ENCODE results near the gene NAT8L.

NAT8L gene

DNA sequence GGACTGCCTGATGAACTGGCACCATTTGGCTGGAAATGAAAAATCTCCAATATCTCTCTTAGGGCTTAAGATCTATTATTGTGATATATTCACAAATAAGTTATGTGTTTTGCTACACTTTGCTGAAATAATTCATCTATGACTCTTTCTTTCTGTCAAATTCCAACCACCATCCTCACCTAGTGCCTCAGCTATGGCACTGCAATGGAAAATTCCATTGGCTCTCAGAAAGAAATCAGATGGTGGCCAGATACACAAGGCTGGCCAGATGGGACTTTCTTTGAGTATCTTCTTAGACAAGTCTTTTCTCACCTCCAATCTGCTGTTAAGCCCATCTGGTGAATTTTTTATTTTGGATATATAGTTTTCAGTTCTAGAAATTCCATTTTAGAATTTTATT, 28.0 kb downstream of the NAT8L start:
- TF ChIP-seq, protein P1, sequence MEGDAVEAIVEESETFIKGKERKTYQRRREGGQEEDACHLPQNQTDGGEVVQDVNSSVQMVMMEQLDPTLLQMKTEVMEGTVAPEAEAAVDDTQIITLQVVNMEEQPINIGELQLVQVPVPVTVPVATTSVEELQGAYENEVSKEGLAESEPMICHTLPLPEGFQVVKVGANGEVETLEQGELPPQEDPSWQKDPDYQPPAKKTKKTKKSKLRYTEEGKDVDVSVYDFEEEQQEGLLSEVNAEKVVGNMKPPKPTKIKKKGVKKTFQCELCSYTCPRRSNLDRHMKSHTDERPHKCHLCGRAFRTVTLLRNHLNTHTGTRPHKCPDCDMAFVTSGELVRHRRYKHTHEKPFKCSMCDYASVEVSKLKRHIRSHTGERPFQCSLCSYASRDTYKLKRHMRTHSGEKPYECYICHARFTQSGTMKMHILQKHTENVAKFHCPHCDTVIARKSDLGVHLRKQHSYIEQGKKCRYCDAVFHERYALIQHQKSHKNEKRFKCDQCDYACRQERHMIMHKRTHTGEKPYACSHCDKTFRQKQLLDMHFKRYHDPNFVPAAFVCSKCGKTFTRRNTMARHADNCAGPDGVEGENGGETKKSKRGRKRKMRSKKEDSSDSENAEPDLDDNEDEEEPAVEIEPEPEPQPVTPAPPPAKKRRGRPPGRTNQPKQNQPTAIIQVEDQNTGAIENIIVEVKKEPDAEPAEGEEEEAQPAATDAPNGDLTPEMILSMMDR (conservative IDR thresholded peaks at IDR 0.05), result no peak
- no peak for TF ChIP-seq ZFX (IDR thresholded peaks at IDR 0.05)
- no peak overlapping the region for H3K27ac ChIP-seq

DNA sequence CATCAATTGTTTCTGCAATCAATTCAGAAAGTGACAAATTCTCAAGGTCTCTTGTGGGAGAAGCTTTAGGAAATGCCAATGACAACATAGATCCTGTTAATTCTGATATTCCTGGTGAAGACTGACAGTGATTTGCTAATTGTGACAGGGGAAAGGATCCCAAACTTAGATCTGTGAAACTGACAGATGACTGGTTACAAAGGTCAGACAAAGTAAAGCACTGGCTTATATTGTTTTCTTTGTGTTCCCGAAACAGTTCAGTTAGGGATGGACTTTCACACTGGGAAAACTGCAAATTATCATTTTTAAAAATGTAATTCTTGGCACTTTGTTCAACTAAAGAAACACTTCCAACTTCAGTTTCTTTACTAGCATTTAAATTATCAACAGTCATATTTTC, 30.1 kb downstream of the NAT8L start:
- TF ChIP-seq, protein P1 (conservative IDR thresholded peaks at IDR 0.05), result no peak
- no peak for TF ChIP-seq ZFX (IDR thresholded peaks at IDR 0.05)
- no peak overlapping the region for H3K27ac ChIP-seq

DNA sequence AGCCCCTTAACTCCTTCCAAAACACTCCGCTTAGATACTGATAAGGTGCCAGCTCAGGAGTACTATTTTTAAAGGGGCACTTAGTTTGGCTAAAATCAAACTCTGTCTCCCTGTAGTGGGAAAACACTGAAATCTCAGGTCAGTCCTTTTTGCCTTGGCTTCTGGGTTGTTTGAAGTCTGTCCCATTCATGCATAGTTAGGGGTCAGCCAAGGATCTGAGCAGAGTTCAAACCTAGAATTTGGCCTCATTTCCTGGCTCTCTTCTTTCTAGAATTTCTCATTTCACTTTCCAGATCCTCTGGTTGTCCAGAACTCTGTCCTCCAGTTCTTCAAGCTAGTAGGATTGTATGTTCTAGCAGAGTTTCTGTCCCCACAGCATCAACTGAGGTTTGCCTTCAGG, 31.5 kb downstream of the NAT8L start:
- no peak overlapping the region for H3K27ac ChIP-seq
- TF ChIP-seq, protein P1 (conservative IDR thresholded peaks at IDR 0.05), result no peak
- no peak for TF ChIP-seq ZFX (IDR thresholded peaks at IDR 0.05)

DNA sequence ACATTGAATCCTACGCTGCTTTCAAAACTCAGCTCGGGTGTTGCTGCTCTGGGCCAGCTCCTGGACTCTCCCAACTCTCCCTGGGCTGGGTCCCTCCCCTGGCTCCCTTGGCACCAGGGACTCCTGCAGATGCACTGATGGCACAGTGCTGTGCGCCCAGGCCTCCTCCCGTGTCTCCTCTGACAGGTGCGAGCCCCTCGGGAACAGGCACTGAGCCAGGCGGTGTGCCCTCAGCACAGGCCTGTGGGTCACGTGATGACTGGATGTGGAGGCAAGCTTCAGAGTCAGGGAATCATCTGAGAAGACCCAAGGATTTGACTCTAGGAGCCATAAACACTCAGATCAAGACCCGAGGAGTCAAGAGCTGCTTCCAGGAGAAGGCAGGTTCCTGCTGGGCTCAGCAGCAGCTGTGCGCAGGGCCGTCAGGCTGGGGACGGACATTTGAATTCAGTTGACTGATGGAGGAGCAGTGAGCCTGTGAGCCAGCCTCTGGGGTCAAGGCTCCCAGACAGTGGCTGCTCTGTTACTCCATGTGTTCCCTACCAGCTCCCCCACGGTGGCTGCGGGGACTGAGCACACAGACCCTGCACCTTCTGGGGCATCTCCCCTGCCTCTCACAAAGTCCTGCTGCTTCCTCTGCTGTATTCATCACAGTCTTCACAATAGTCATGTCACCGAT, 33.0 kb downstream of the NAT8L start:
- no peak overlapping the region for H3K27ac ChIP-seq
- TF ChIP-seq, protein P1 (conservative IDR thresholded peaks at IDR 0.05), result no peak
- TF ChIP-seq ZFX (IDR thresholded peaks at IDR 0.05), result no peak

DNA sequence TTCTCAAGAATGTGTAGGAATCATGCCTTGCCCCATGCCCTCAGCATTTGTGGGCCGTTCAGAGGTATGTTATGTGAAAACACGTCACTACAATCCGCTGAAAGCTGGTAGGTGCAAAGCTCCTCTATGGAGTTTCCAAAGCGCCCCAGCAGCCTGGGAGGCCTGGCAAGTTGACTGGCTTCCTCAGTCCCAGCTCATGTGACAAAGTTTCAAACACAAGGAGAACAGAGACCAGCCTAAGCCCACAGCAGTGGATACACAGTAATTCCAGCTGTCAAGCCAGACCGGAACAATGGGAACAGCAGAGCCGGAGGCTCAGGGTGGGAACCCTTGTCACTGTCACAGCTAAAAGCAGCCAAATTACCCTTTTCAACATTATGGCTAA, 33.5 kb downstream of the NAT8L start:
- H3K27ac ChIP-seq, result no peak overlapping the region
- TF ChIP-seq, protein P1 (conservative IDR thresholded peaks at IDR 0.05), result no peak
- TF ChIP-seq ZFX (IDR thresholded peaks at IDR 0.05), result no peak

DNA sequence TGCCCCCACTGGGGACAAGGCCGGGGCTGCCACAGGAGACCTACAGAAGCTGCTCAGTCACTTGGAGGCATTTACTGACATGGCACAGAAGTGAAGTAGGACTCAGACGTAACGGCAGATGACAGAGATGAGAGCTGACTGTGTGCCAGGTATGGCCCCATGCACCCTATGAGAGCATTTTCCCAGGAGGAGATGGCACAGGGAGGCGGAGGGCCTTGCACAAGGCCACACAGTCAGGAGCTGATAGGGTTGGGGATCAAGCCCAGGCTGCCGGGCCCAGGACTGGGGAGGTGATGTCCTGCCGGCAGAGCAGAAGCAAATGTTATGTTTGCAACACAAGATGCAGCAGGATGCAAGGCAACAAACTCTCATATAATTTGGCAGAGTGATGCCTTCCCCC, 34.1 kb downstream of the NAT8L start:
- TF ChIP-seq, protein P1 (conservative IDR thresholded peaks at IDR 0.05), result no peak
- no peak for TF ChIP-seq ZFX (IDR thresholded peaks at IDR 0.05)

DNA sequence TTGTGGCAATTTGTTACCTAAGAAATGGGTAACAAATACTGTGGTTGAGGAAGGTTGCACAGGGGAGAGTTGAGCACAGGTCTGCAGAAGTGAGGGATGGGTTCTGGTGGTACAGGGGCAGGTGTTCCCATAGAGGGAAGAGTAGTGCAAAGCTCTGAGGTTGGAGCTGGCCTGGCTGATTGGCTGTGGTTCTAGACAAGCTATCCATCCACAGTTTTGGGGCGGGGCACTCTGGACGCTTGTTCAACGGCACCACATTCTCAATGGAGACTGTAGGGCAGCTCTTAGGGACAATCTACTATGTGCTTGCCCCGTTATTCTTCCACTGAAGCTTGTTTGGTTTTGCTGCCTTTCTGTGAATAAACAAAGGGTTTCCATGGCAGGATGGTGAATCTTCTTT, 35.4 kb downstream of the NAT8L start:
- TF ChIP-seq ZFX (IDR thresholded peaks at IDR 0.05), result no peak
- TF ChIP-seq, protein P1 (conservative IDR thresholded peaks at IDR 0.05), result no peak
- H3K27ac ChIP-seq, result no peak overlapping the region

More for the DNA sequence above, 34.1 kb downstream of the NAT8L start:
- H3K27ac ChIP-seq, result no peak overlapping the region
